B cell (primary cell): ENCODE data around the gene FADS2. TPM values are rescaled to one million over a fixed set of nuclear protein-coding genes. Genes with fewer than 3 reads are reported as not detected.

Experiments
- ATAC-seq: fragments of 200-7000 bp; cut with Tn5 transposase; one replicate; pipeline ENCODE4 v1.10.0; 2021; ENCODE audit warnings: low read depth, mild to moderate bottlenecking, moderate number of reproducible peaks, moderate library complexity
- CTCF ChIA-PET: fragments of 350-600 bp; sonication (Branson Sonifier 250); formaldehyde crosslinking; loops from one replicate; lab custom pipeline; 2021; ENCODE audit warnings: antibody characterized with exemption, inconsistent platforms; lab: Charles Lee
- POLR2A ChIA-PET: fragments of 350-600 bp; sonication (Branson Sonifier 250); formaldehyde crosslinking; loops from one replicate; lab custom pipeline; 2021; ENCODE audit warnings: antibody characterized with exemption; lab: Charles Lee
- DNase-seq: peaks from one replicate; pipeline ENCODE4 v3.0.0; 2013
- H2AFZ ChIP-seq: 2 replicates; pipeline ENCODE4 v1.6.1; 2012; ENCODE audit warnings: mild to moderate bottlenecking, low read depth, low read length; ENCODE audit not compliant: insufficient read depth, poor library complexity, severe bottlenecking
- H3K27ac ChIP-seq, 2 donors: 1 replicate in 1 of 2; 2 replicates in 1 of 2; pipeline ENCODE4 v1.5.1; 2012 to 2013; ENCODE audit warnings: low read length in 2 of 2, mild to moderate bottlenecking in 2 of 2, moderate library complexity in 1 of 2
- H3K27me3 ChIP-seq, 4 experiments: fragments of 200-600 bp in 1 of 4; sonication (generic) in 1 of 4; replicated peaks in 1 of 4; 1 replicate in 2 of 4; 2 replicates in 2 of 4; pipeline versions ENCODE4 v1.6.1 to v1.7.0; 2013 to 2016; ENCODE audit warnings: low read length in 3 of 4, mild to moderate bottlenecking in 2 of 4, mixed read lengths in 1 of 4, moderate library complexity in 1 of 4; ENCODE audit not compliant: insufficient read depth in 4 of 4, control insufficient read depth in 3 of 4; ENCODE audit errors: control extremely low read depth in 1 of 4
- H3K36me3 ChIP-seq, 2 experiments: replicated peaks in 1 of 2; 1 replicate in 1 of 2; 2 replicates in 1 of 2; pipeline versions ENCODE4 v1.6.1 to v1.7.1; 2013; ENCODE audit warnings: low read length in 1 of 2; ENCODE audit not compliant: insufficient read depth in 2 of 2, control insufficient read depth in 1 of 2; ENCODE audit errors: control extremely low read depth in 1 of 2, extremely low read depth in 1 of 2
- H3K4me1 ChIP-seq, 2 donors: fragments of 200-600 bp in 1 of 2; sonication (generic) in 1 of 2; 1 replicate in 1 of 2; 2 replicates in 1 of 2; pipeline versions ENCODE4 v1.5.1 to v1.6.1; 2013 to 2017; ENCODE audit warnings: low read length in 2 of 2; ENCODE audit not compliant: control insufficient read depth in 2 of 2, insufficient read depth in 2 of 2
- H3K4me2 ChIP-seq: replicated peaks from 2 replicates; pipeline ENCODE3; 2012; ENCODE audit warnings: mild to moderate bottlenecking, low read depth, low read length; ENCODE audit not compliant: poor library complexity, severe bottlenecking
- H3K4me3 ChIP-seq, 5 experiments: fragments of 200-600 bp in 1 of 5; sonication (generic) in 1 of 5; 1 replicate in 3 of 5; 2 replicates in 2 of 5; pipeline versions ENCODE4 v1.5.1 to v1.7.0; 2011 to 2016; ENCODE audit warnings: low read length in 4 of 5, mild to moderate bottlenecking in 4 of 5, low read depth in 2 of 5, control low read depth in 1 of 5, moderate library complexity in 1 of 5; ENCODE audit not compliant: insufficient read depth in 1 of 5; ENCODE audit errors: control extremely low read depth in 1 of 5, extremely low read depth in 1 of 5
- H3K79me2 ChIP-seq: fragments of 200-600 bp; sonication (generic); one replicate; pipeline ENCODE4 v1.6.0; 2016; ENCODE audit warnings: low read length; ENCODE audit not compliant: control insufficient read depth, insufficient read depth
- H3K9ac ChIP-seq: fragments of 200-600 bp; sonication (generic); 2 replicates; pipeline ENCODE4 v1.6.1; 2017; ENCODE audit warnings: mild to moderate bottlenecking, low read length, moderate library complexity
- H3K9me3 ChIP-seq, 3 donors: one replicate each; pipeline versions ENCODE4 v1.6.1 to v1.7.1; 2013; ENCODE audit warnings: low read length in 2 of 3; ENCODE audit not compliant: control insufficient read depth in 2 of 3, insufficient read depth in 1 of 3; ENCODE audit errors: control extremely low read depth in 1 of 3
- H4K20me1 ChIP-seq: 2 replicates; pipeline ENCODE4 v1.6.0; 2012; ENCODE audit warnings: mild to moderate bottlenecking, low read length; ENCODE audit not compliant: insufficient read depth, control insufficient read depth, poor library complexity, severe bottlenecking
- H3K27ac Mint-ChIP-seq: one replicate; pipeline ENCODE4 v1.8.0; 2021; ENCODE audit warnings: mixed read lengths
- H3K27me3 Mint-ChIP-seq: one replicate; pipeline ENCODE4 v1.8.0; 2021; ENCODE audit warnings: mixed read lengths
- H3K4me1 Mint-ChIP-seq: one replicate; pipeline ENCODE4 v1.8.0; 2021; ENCODE audit warnings: mixed read lengths
- H3K4me3 Mint-ChIP-seq: one replicate; pipeline ENCODE4 v1.8.0; 2021; ENCODE audit warnings: mixed read lengths
- H3K9me3 Mint-ChIP-seq: one replicate; pipeline ENCODE4 v1.8.0; 2022; ENCODE audit warnings: mixed read lengths; ENCODE audit not compliant: insufficient read depth
- CTCF ChIP-seq: fragments of 200-600 bp; IDR thresholded peaks from one replicate; pipeline ENCODE4 v1.8.0; 2022; ENCODE audit warnings: antibody characterized with exemption, mild to moderate bottlenecking
- EZH2 ChIP-seq: IDR thresholded peaks from 2 replicates; pipeline ENCODE4 v1.6.1; 2012; ENCODE audit warnings: borderline replicate concordance, low read depth, mild to moderate bottlenecking, moderate library complexity, low read length; ENCODE audit not compliant: insufficient read depth, poor library complexity, severe bottlenecking
- WGBS: methylation state at CpG from one replicate; pipeline ENCODE4 v1.1.5; 2013; ENCODE audit warnings: missing lambda C conversion rate; ENCODE audit not compliant: insufficient coverage; 5-methylcytosine and 5-hydroxymethylcytosine counted together
- intact Hi-C: fragments of 100-400 bp; cut with micrococcal nuclease; formaldehyde crosslinking; loops from one replicate; pipeline ENCODE4 v1.10.0; 2022
- polyA plus RNA-seq: library from polyadenylated mRNA; depleted of rRNA; stranded (reverse); fragments of >200 nt; gene quantifications from 2 replicates; pipeline ENCODE4 v1.2.3, GENCODE V29; 2012
- total RNA-seq, 2 donors: library from RNA; stranded (reverse); fragments of 120-200 nt in 1 of 2; gene quantifications; 1 replicate in 1 of 2; 2 replicates in 1 of 2; pipeline versions ENCODE4 v1.2.3 to v1.2.4, GENCODE V29; 2013 to 2022

The FADS2 gene
- total and polyA plus RNA-seq, 2 donors (not counting 1 experiment from before 2014, with no cell fraction given) = 1.5 to 5.9 TPM

- H3K79me2 ChIP-seq = no peaks in the 10 kb centered on the region
- no peaks in the 10 kb centered on the region for H4K20me1 ChIP-seq
- peaks cover 0 to 5% of the 10 kb centered on the region in 2 experiments for H3K36me3 ChIP-seq
- peaks cover 9 to 12% of the 10 kb centered on the region in 2 donors for H3K4me1 ChIP-seq
- intact Hi-C loops = no loop called here
- no peak overlapping the region for H3K27ac Mint-ChIP-seq
- H3K4me3 Mint-ChIP-seq = no peak overlapping the region
- DNase-seq (no peak), ATAC-seq (no peak)
- 92% methylated on average over 19 of the region's 20 CpGs for WGBS
- no peak overlapping the region for H3K9ac ChIP-seq
- H3K27ac ChIP-seq = no peak overlapping the region
- H3K4me3 ChIP-seq = no peak overlapping the region
- no peak overlapping the region for H3K4me2 ChIP-seq
- no peak for TF ChIP-seq CTCF
- TF ChIP-seq EZH2 = no peak
- H3K9me3 ChIP-seq = no peaks in the 10 kb centered on the region
- H3K27me3 ChIP-seq = peaks cover 0 to 4% (median 0%) of the 10 kb centered on the region in 4 experiments
- CTCF ChIA-PET = interaction anchor here (1.2 to 17.9 kb wide), 7 partner anchors 16 to 504 kb away, joined by 3 to 307 read pairs (median 114); partner anchors contain the start of gene BEST1
- POLR2A ChIA-PET = no interaction called here
- peaks cover 15% of the 10 kb centered on the region for H3K4me1 Mint-ChIP-seq
- no peaks in the 10 kb centered on the region for H3K9me3 Mint-ChIP-seq
- no peak overlapping the region for H2AFZ ChIP-seq
- H3K27me3 Mint-ChIP-seq = no peaks in the 10 kb centered on the region
Observed at GRCh38 chr11:61872935-61873565, 45.0 kb downstream of the FADS2 start.
